HG02759 (cell line): ENCODE data around the gene CPPED1.

ENCODE experiments used
- ATAC-seq: cut with Tn5 transposase; IDR thresholded peaks from one replicate; pipeline ENCODE4 v1.9.1; 2021; ENCODE audit warnings: mild to moderate bottlenecking, moderate library complexity; ENCODE audit not compliant: unreplicated experiment

Gene CPPED1

GRCh38 chr16:12653820-12654392 lies 149.8 kb downstream of the CPPED1 start:
- no peak for ATAC-seq

- ATAC-seq = no peak
Observed at GRCh38 chr16:12652924-12653323, 150.8 kb downstream of the CPPED1 start.

GRCh38 chr16:12651765-12652512 lies 151.7 kb downstream of the CPPED1 start:
- no peak for ATAC-seq

- ATAC-seq = no peak
Observed at GRCh38 chr16:12649356-12649755, 154.3 kb downstream of the CPPED1 start.

- no peak for ATAC-seq
Observed at GRCh38 chr16:12646490-12647274, 157.0 kb downstream of the CPPED1 start.

GRCh38 chr16:12646098-12646489 lies 157.6 kb downstream of the CPPED1 start:
- no peak for ATAC-seq

GRCh38 chr16:12643034-12643455 lies 160.6 kb downstream of the CPPED1 start:
- no peak for ATAC-seq

GRCh38 chr16:12639044-12639443 lies 164.6 kb downstream of the CPPED1 start:
- no peak for ATAC-seq

- no peak for ATAC-seq
Observed at GRCh38 chr16:12637002-12637401, 166.7 kb downstream of the CPPED1 start.

- no peak for ATAC-seq
Observed at GRCh38 chr16:12629271-12629670, 174.4 kb downstream of the CPPED1 start.

GRCh38 chr16:12628536-12628935 lies 175.2 kb downstream of the CPPED1 start:
- no peak for ATAC-seq

- ATAC-seq = no peak
Observed at GRCh38 chr16:12627394-12627793, 176.3 kb downstream of the CPPED1 start.

GRCh38 chr16:12626411-12626810 lies 177.3 kb downstream of the CPPED1 start:
- ATAC-seq = no peak

GRCh38 chr16:12625716-12626115 lies 178.0 kb downstream of the CPPED1 start:
- no peak for ATAC-seq

GRCh38 chr16:12625068-12625467 lies 178.6 kb downstream of the CPPED1 start:
- ATAC-seq = no peak

- no peak for ATAC-seq
Observed at GRCh38 chr16:12620150-12620549, 183.5 kb downstream of the CPPED1 start.

GRCh38 chr16:12618515-12618914 lies 185.2 kb downstream of the CPPED1 start:
- ATAC-seq = no peak

GRCh38 chr16:12617401-12617819 lies 186.3 kb downstream of the CPPED1 start:
- ATAC-seq = no peak

- no peak for ATAC-seq
Observed at GRCh38 chr16:12614662-12615278, 188.9 kb downstream of the CPPED1 start.

- no peak for ATAC-seq
Observed at GRCh38 chr16:12613992-12614661, 189.6 kb downstream of the CPPED1 start.
